Renal pelvis (tissue), 4 donors: ENCODE results near the gene RHOA. TPM values are rescaled to one million over a fixed set of nuclear protein-coding genes. Genes with fewer than 3 reads are reported as not detected.
"Not testable (repeated sequence)": the region's sequence is repeated elsewhere in the genome, so short reads cannot be mapped to it uniquely, and the experiment has no call there.

Experiments
- DNase-seq: peaks from one replicate; pipeline ENCODE4 v3.0.0-alpha.2; 2013
- polyA plus RNA-seq, 3 donors: library from polyadenylated mRNA; unstranded; fragments of 120-200 nt; gene quantifications; one replicate each; pipeline ENCODE4 v1.2.1, GENCODE V29; 2013; ENCODE audit not compliant: insufficient read length in 3 of 3

Gene RHOA
- polyA plus RNA-seq, 3 donors = 464 to 540 (median 513) TPM

- DNase-seq = no peak
Measured at GRCh38 chr3:49378249-49378895, 33.4 kb downstream of the RHOA start.

- no peak for DNase-seq
Measured at GRCh38 chr3:49377483-49377882, 34.3 kb downstream of the RHOA start.

DNA sequence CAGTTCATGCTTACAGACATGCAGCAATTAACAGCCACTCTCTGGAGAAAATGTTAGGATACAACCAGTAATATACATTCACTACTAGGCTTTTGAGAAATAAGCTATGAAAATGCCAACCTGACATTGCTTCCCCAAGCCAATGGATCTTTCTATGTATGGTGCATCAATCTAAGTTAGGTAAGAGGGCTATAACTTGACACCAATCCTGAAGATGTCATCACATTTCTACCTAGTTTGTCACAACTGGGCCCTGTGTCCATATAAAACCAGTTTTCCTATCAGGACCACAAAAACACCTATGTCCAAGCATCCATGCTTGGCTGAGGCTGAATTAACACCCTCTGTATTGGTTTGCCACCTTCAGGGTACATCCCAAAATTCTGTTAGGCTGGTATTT is 39.8 kb downstream of the RHOA start:
- no peak for DNase-seq

DNA sequence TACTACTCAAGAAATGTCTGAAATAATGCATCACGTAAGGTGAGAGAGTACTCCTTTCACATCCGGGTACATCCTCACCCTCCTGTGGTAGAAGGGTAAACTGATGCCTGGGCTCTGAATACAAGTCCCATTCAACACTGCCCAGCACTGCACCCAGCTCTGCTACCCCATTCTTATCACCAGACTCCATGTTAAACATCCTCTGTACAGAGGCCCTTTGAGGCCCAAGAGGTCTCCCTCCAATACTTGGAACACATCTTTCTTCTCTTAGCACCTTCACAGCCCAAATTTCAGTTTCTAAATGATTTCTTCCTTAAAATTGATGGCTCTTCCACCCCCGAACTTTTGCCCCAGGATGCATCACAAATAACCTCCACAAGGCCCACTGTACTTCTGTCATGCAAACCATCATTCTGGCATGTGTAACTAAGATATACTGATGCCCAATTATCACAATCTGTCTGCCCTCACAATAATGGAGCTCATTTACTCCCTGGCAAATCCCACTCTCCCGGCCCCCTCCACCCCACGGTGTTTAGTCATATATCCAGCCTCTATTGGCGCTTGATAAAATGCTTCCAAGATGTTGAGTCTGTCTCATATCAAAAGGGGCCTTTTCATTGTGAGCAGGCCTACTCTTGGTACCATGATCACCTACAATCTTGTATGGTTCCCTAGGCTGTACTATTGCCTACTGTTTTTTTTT is 41.0 kb downstream of the RHOA start:
- DNase-seq = no peak

GRCh38 chr3:49362561-49362960 is 49.2 kb downstream of the RHOA start:
- DNase-seq = no peak

DNA sequence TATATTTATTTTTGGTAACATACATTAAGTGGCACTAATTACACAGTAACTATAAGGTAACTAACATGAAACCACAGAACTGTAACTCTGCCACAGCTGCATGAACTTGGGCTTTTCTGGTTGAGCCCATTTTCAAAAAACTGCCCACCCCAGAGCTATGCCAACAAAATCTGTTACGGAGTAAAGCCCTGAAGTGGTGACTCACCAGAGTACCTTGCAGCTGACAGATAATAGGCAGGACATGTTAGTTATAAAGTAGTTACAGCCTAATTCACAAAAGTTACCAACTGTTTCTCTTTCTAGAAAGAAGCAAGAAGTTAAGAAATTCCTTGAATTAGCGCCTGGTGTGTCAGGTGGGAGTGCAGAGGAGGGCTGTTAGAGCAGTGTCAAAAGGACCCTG is 52.2 kb downstream of the RHOA start:
- DNase-seq = no peak

- DNase-seq = no peak
Measured at GRCh38 chr3:49358884-49359225, 52.9 kb downstream of the RHOA start.

GRCh38 chr3:49358217-49358883 is 53.4 kb downstream of the RHOA start, which contains the start of gene GPX1:
Gene GPX1, minus strand, starts transcription at chr3:49358353. Its CDS starts 75 bp downstream, at chr3:49358278.
- peak; percentile 95 for DNase-seq

GRCh38 chr3:49357443-49358216 is 54.1 kb downstream of the RHOA start:
- DNase-seq = peak; percentile 23

DNA sequence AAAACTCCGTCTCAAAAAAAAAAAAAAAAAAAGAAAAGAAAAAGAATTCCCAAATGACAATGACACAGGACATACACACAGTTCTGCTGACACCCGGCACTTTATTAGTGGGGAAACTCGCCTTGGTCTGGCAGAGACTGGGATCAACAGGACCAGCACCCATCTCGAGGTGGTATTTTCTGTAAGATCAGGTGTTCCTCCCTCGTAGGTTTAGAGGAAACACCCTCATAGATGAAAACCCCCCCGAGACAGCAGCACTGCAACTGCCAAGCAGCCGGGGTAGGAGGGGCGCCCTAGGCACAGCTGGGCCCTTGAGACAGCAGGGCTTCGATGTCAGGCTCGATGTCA is 54.7 kb downstream of the RHOA start:
- DNase-seq = not testable (repeated sequence)

DNA sequence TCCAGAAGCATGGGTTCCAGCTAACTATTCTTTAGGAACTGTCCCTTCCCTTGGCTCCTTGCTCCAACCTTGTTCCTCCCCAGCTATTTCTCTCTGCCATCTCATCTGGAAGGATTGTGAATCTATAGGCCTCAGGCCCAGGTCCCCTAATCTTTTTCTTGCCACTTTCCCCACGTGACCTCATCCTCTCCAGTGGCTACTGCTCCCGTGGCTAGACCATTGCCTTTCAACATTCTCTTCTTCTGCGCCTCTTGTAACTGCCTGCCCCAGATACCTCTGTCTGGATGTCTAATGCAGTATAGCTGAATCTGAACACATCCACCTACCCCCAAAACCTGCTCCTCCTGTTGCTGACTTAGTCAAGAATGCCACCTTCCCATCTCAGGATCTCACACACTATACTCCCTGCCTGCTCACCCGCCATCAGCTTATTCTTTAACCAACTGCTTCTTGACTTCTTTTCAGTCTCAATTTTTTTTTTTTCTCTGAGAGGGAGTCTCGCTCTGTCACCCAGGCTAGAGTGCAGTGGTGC is 58.8 kb downstream of the RHOA start:
- DNase-seq = no peak

- DNase-seq = no peak
Measured at GRCh38 chr3:49352281-49352680, 59.5 kb downstream of the RHOA start.

GRCh38 chr3:49351521-49352011 is 60.2 kb downstream of the RHOA start:
- DNase-seq = peak; percentile 27

- DNase-seq = no peak
Measured at GRCh38 chr3:49349348-49350114, 62.2 kb downstream of the RHOA start.

DNA sequence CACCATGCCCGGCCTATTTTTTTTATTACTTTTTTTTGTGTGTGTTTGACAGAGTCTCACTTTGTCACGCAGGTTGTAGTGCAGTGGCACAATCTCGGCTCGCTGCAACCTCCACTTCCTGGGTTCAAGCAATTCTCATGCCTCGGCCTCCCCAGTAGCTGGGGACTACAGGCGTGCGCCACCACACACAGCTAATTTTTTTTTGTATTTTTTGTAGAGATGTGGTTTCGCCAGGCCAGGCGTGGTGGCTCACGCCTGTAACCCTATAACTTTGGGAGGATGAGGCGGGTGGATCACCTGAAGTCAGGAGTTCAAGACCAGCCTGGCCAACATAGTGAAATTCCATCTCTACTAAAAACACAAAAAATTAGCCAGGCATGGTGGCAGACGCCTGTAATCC is 63.4 kb downstream of the RHOA start:
- DNase-seq = not testable (repeated sequence)

DNA sequence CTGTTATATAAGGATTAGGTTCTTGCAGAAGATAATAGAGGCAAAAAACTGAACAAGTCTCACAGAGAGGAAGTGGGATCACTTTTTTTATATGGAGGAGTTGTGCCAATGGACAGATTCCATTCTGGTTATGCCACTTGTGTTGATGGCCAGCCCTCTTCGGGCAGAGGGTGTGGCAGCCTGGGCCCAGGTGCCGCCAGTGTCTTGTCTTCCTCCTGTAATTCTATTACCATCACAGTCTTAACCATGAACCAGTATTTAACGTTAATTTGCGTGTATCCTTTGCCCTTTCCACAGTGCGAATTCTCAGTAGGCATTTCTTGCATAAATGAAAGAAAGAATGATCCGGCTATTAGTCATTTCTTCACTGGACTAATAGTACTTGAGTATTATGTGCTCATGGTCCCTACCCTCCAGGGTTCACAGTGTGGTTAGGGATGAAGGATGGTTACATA is 65.0 kb downstream of the RHOA start:
- DNase-seq = no peak

- DNase-seq = no peak
Measured at GRCh38 chr3:49343163-49343562, 68.6 kb downstream of the RHOA start.

DNA sequence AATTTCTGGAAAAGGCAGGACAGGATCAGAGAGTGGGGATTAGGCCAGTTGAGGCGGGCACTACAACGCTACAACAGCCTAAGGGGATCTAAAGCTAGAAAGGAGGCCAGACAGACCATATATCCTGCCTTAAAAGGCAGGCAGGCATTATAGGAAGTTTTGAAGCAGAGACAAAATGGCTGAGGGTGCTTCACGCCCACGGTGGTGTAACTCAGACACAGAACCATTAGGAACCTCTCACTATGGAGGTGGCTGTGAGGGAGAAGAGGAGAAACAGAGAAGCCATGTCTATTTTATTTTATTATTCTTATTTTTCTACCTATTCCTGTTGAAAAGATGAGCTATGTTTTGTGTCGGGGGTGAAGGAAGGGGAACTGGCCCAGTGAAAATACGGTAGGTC is 69.8 kb downstream of the RHOA start:
- no peak for DNase-seq

DNA sequence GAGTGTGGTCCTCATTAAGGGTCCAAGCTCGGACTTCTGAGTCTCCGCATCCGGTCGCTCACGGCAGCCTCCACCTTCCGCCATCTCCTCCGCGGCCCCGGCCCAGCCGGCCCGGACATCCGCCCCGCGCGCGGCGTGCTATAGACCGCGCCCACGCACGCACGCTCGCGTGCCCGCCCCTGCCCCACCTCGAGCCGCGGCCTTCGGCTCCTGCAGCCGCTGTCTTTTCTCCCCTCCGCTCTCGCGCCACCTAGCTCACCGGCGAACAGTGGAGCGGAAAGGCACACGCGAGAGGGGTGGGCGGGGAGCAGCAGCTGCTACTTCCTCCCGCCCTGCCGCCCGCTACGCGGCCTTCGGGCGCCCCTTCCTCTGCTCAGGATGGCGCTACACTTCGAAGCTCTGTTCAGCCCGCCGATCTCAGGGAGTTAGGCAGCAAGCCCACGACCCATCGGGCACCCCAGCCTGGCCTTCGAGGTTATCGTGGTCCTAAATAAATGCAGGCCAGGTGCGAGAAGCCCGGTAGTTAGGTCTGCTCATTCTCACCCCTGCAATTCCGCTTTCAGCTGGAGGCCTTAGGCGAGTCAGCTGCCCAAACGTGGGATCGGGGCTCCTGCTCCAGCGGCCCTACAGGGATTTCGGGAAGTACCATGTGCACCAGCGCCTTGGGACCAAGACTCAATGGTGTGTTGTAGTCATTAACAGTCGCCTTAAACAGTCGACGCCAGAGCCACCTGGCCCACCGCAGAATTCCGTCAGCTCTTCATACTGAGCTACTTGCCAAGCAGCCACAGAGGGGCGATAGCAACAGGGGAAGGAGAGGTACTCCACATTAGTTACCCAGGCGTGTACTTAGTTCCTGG is 71.6 kb downstream of the RHOA start, which contains the start of gene USP4:
Gene USP4 (minus strand): TSS at position 113 of the 860 bp plus-strand sequence. CDS start 29 bp downstream, at position 84.
- peak; percentile 90 for DNase-seq

- DNase-seq = no peak
Measured at GRCh38 chr3:49339581-49339940, 72.2 kb downstream of the RHOA start.
